ENCODE data around the gene ANKRD9. TPM values are rescaled to one million over a fixed set of nuclear protein-coding genes. Genes with fewer than 3 reads are reported as not detected.
A peak's percentile ranks its signal among the peaks of the same experiment; 100 is the strongest.

The ANKRD9 gene
- total and polyA plus RNA-seq, 10 donors = 2.2 to 24.0 (median 11.8) TPM

GRCh38 chr14:102485693-102486512 lies 23.7 kb downstream of the ANKRD9 start:
- H3K27me3 ChIP-seq (replicated peaks in 1 of 7) = no peaks in the 10 kb centered on the region
- peaks cover 0 to 9% (median 5%) of the 10 kb centered on the region in 8 donors for H3K9me3 ChIP-seq
- no peak overlapping the region for H3K4me3 ChIP-seq
- no peak overlapping the region for H3K27ac ChIP-seq
- DNase-seq = peak; percentile 41
- no peak for TF ChIP-seq CTCF (IDR thresholded peaks at IDR 0.05 in 8 of 11, conservative IDR thresholded peaks at IDR 0.05 in 3 of 11)
- 90 to 95% (median 92%) methylated on average over 11 of the region's 11 CpGs for WGBS, 5 donors
- peaks cover 0 to 61% (median 0%) of the 10 kb centered on the region in 6 donors for H3K36me3 ChIP-seq
- no peaks in the 10 kb centered on the region for H3K4me1 ChIP-seq
- intact Hi-C loops (cut with DNase I; ENCODE audit: low total_unique reads) = no loop called here

- TF ChIP-seq POLR2A (IDR thresholded peaks at IDR 0.05) (no peak), CTCF (IDR thresholded peaks at IDR 0.05 in 8 of 11, conservative IDR thresholded peaks at IDR 0.05 in 3 of 11) (no peak), POLR2AphosphoS5 (IDR thresholded peaks at IDR 0.05) (no peak)
- Histone ChIP-seq H3K4me3 (no peak overlapping the region), H3K36me3 (peaks cover 0 to 52% (median 0%) of the 10 kb centered on the region in 6 donors), H3K9me3 (peaks cover 0 to 9% (median 5%) of the 10 kb centered on the region in 8 donors), H3K27me3 (replicated peaks in 1 of 7) (no peaks in the 10 kb centered on the region), H3K27ac (no peak overlapping the region), H3K4me1 (peaks cover 0 to 8% (median 6%) of the 10 kb centered on the region in 6 donors)
- no peak for DNase-seq
- 71 to 97% (median 87%) methylated on average over 3 to 5 of the region's 5 CpGs for WGBS, 5 donors
- intact Hi-C loops (cut with DNase I; ENCODE audit: low total_unique reads) = no loop called here
Observed at GRCh38 chr14:102484316-102484715, 25.3 kb downstream of the ANKRD9 start.

- H3K4me1 ChIP-seq = peaks cover 0 to 10% (median 6%) of the 10 kb centered on the region in 6 donors
- 90 to 94% (median 91%) methylated on average over 8 of the region's 8 CpGs for WGBS, 5 donors
- no peak overlapping the region for H3K4me3 ChIP-seq
- no peaks in the 10 kb centered on the region for H3K27me3 ChIP-seq (replicated peaks in 1 of 7)
- TF ChIP-seq CTCF (IDR thresholded peaks at IDR 0.05 in 8 of 11, conservative IDR thresholded peaks at IDR 0.05 in 3 of 11) (no peak), POLR2A (IDR thresholded peaks at IDR 0.05) (no peak), POLR2AphosphoS5 (IDR thresholded peaks at IDR 0.05) (no peak)
- peak; percentile 45 for DNase-seq
- H3K27ac ChIP-seq = no peak overlapping the region
- intact Hi-C loops (cut with DNase I; ENCODE audit: low total_unique reads) = no loop called here
- peaks cover 0 to 9% (median 5%) of the 10 kb centered on the region in 8 donors for H3K9me3 ChIP-seq
- peaks cover 0 to 47% (median 0%) of the 10 kb centered on the region in 6 donors for H3K36me3 ChIP-seq
Observed at GRCh38 chr14:102481791-102482238, 27.8 kb downstream of the ANKRD9 start.

- DNase-seq = peak; percentile 5
- intact Hi-C loops (cut with DNase I; ENCODE audit: low total_unique reads) = no loop called here
- Histone ChIP-seq H3K4me1 (peaks cover 0 to 10% (median 6%) of the 10 kb centered on the region in 6 donors), H3K27me3 (replicated peaks in 1 of 7) (no peaks in the 10 kb centered on the region), H3K9me3 (peaks cover 0 to 9% (median 5%) of the 10 kb centered on the region in 8 donors), H3K27ac (no peak overlapping the region), H3K4me3 (no peak overlapping the region), H3K36me3 (peaks cover 0 to 47% (median 0%) of the 10 kb centered on the region in 6 donors)
- WGBS, 5 donors = 95 to 100% (median 97%) methylated on average over 4 of the region's 4 CpGs
- TF ChIP-seq POLR2A (IDR thresholded peaks at IDR 0.05) = no peak
- no peak for TF ChIP-seq POLR2AphosphoS5 (IDR thresholded peaks at IDR 0.05)
- no peak for TF ChIP-seq CTCF (IDR thresholded peaks at IDR 0.05 in 8 of 11, conservative IDR thresholded peaks at IDR 0.05 in 3 of 11)
Observed at GRCh38 chr14:102481371-102481770, 28.2 kb downstream of the ANKRD9 start.

All from spleen (tissue), 11 donors.